Pancreas (tissue), 10 donors: Measurements from ENCODE around the gene INKA2. TPM values are rescaled to one million over a fixed set of nuclear protein-coding genes. Genes with fewer than 3 reads are reported as not detected.
"Not testable (repeated sequence)": the region's sequence is repeated elsewhere in the genome, so short reads cannot be mapped to it uniquely, and the experiment has no call there.

ENCODE experiments used
- ATAC-seq, 4 donors: fragments of 200-7000 bp; cut with Tn5 transposase; one replicate each; pipeline versions ENCODE4 v1.8.0 to v1.9.1; 2020; ENCODE audit warnings: mild to moderate bottlenecking in 4 of 4, moderate library complexity in 4 of 4
- DNase-seq, 6 donors: peaks; one replicate each; pipeline ENCODE4 v3.0.0-alpha.2; 2020
- FAIRE-seq: peaks from 2 replicates; lab custom pipeline; 2012; peaks lifted over from hg19 to GRCh38; lab: Jason Lieb, UNC
- H3K27ac ChIP-seq, 4 donors: fragments of 200-600 bp; sonication (generic); 1 replicate in 3 of 4; 2 replicates in 1 of 4; pipeline versions ENCODE4 v1.5.0 to v1.8.0; 2020
- H3K27me3 ChIP-seq, 4 donors: fragments of 200-600 bp; one replicate each; pipeline ENCODE4 v1.8.0; 2021
- H3K36me3 ChIP-seq, 3 donors: fragments of 200-600 bp; sonication (generic) in 1 of 3; one replicate each; pipeline versions ENCODE4 v1.5.0 to v1.8.0; 2020 to 2021
- H3K4me1 ChIP-seq, 3 donors: fragments of 200-600 bp; one replicate each; pipeline ENCODE4 v1.8.0; 2021
- H3K4me3 ChIP-seq, 4 donors: fragments of 200-600 bp; sonication (generic) in 2 of 4; one replicate each; pipeline versions ENCODE4 v1.5.0 to v1.8.0; 2020 to 2021
- H3K9me3 ChIP-seq, 4 donors: fragments of 200-600 bp; one replicate each; pipeline ENCODE4 v1.8.0; 2021
- CTCF ChIP-seq, 4 donors: fragments of 200-600 bp; sonication (generic) in 3 of 4; IDR thresholded peaks; one replicate each; pipeline versions ENCODE4 v1.5.0 to v1.8.0; 2021; ENCODE audit warnings: antibody characterized with exemption in 4 of 4
- WGBS, 2 donors: extraction: QIAGEN DNeasy Blood & Tissue Kit; methylation state at CpG; one replicate each; pipeline ENCODE4 v1.1.7; 2013; 5-methylcytosine and 5-hydroxymethylcytosine counted together
- intact Hi-C, 3 donors: fragments of 100-400 bp; cut with DNase I; formaldehyde crosslinking; loops; one replicate each; pipeline versions ENCODE4 v1.11.1 to v1.14.2; 2022
- polyA plus RNA-seq, 2 donors: library from polyadenylated mRNA; stranded (reverse); fragments of 200-250 nt; gene quantifications; one replicate each; pipeline ENCODE4 v1.2.3, GENCODE V29; 2013
- total RNA-seq, 6 donors: library from RNA; stranded (reverse); fragmentation: NEBNext Ultra II Directional in 4 of 6; extraction: Animal tissue kit (Norgen Biotek cat#: 25700) in 4 of 6; gene quantifications; one replicate each; pipeline versions ENCODE4 v1.2.1 to v1.2.4, GENCODE V29; 2021 to 2023
- donor health status: healthy with polysubstance abuse.
- donor health status: DM: no; HTN: no; CAD: no; lungs with moderate emphysema.
- donor health status: DM: no; HTN: no; CAD: no.
- donor health status: control.
- donor health status: control.
- donor health status: Bipolar disorder and iron deficiency.
- donor health status: DM: yes; HTN: yes; CAD: no.
- donor health status: DM: no; HTN: no; CAD: no.
- donor health status: DM: no; HTN: no; CAD: no.
- donor health status: DM: yes; HTN: yes; CAD: no.

Gene INKA2
- total and polyA plus RNA-seq, 8 donors = 0.28 to 2.1 (median 1.1) TPM

- H3K4me3 ChIP-seq = no peak overlapping the region
- intact Hi-C loops = no loop called here
- no peaks in the 10 kb centered on the region for H3K4me1 ChIP-seq
- ATAC-seq (no peak), DNase-seq (no peak), FAIRE-seq (no peak)
- H3K9me3 ChIP-seq = no peaks in the 10 kb centered on the region
- H3K27me3 ChIP-seq = no peaks in the 10 kb centered on the region
- no peaks in the 10 kb centered on the region for H3K36me3 ChIP-seq
- TF ChIP-seq CTCF (IDR thresholded peaks at IDR 0.05) = no peak
- 57 to 74% methylated on average over 3 of the region's 3 CpGs for WGBS, 2 donors
- no peak overlapping the region for H3K27ac ChIP-seq
These were observed 4.5 kb upstream of the INKA2 start for GRCh38 chr1:111743679-111744101.

GRCh38 chr1:111742938-111743549 is 3.8 kb upstream of the INKA2 start:
- Histone ChIP-seq H3K4me1 (no peaks in the 10 kb centered on the region), H3K27me3 (no peaks in the 10 kb centered on the region), H3K9me3 (no peaks in the 10 kb centered on the region), H3K4me3 (no peak overlapping the region), H3K27ac (no peak overlapping the region), H3K36me3 (no peaks in the 10 kb centered on the region)
- DNase-seq (no peak), FAIRE-seq (no peak), ATAC-seq (no peak)
- intact Hi-C loops = no loop called here
- TF ChIP-seq CTCF (IDR thresholded peaks at IDR 0.05) = no peak
- WGBS, 2 donors = 67 to 75% methylated on average over 5 of the region's 5 CpGs

- H3K27ac ChIP-seq, H3K36me3 ChIP-seq, intact Hi-C loops, DNase-seq, H3K4me3 ChIP-seq, H3K4me1 ChIP-seq, FAIRE-seq, H3K27me3 ChIP-seq, H3K9me3 ChIP-seq, ATAC-seq: not testable (repeated sequence)
- WGBS, 2 donors = 91 to 94% methylated on average over 14 of the region's 14 CpGs
These were observed 3.1 kb upstream of the INKA2 start for GRCh38 chr1:111742292-111742691.

GRCh38 chr1:111739925-111740765 is 950 bp upstream of the INKA2 start:
- 1 to 2% methylated on average over 63 of the region's 63 CpGs for WGBS, 2 donors
- FAIRE-seq (no peak), ATAC-seq (peak; percentile 40 to 58 (median 41)), DNase-seq (peak in 5 of 6 donors; percentile 36 to 75 (median 67))
- Histone ChIP-seq H3K4me1 (no peaks in the 10 kb centered on the region), H3K27ac (peak overlapping the region in 3 of 4 donors; percentile 71 to 81 (median 81)), H3K27me3 (no peaks in the 10 kb centered on the region), H3K4me3 (peak overlapping the region; percentile 37 to 80 (median 52)), H3K36me3 (no peaks in the 10 kb centered on the region), H3K9me3 (no peaks in the 10 kb centered on the region)
- TF ChIP-seq CTCF (IDR thresholded peaks at IDR 0.05) = no peak
- intact Hi-C loops = no loop called here

GRCh38 chr1:111738436-111739193 is 580 bp downstream of the INKA2 start:
- DNase-seq (peak; percentile 57 to 87 (median 72)), FAIRE-seq (no peak), ATAC-seq (peak; percentile 65 to 76 (median 74))
- intact Hi-C loops = no loop called here
- Histone ChIP-seq H3K9me3 (no peaks in the 10 kb centered on the region), H3K27ac (peak overlapping the region; percentile 55 to 81 (median 76)), H3K4me1 (no peaks in the 10 kb centered on the region), H3K36me3 (no peaks in the 10 kb centered on the region), H3K27me3 (no peaks in the 10 kb centered on the region), H3K4me3 (peak overlapping the region; percentile 37 to 80 (median 52))
- TF ChIP-seq CTCF (IDR thresholded peaks at IDR 0.05) = no peak
- WGBS, 2 donors = 1% methylated on average over 51 to 61 of the region's 61 CpGs
